GM12878 (cell line): ENCODE measurements around the gene CCDC9. TPM values are rescaled to one million over a fixed set of nuclear protein-coding genes. Genes with fewer than 3 reads are reported as not detected.
A peak's percentile ranks its signal among the peaks of the same experiment; 100 is the strongest.

Experiments
- ATAC-seq: fragments of 200-7000 bp; cut with Tn5 transposase; 3 replicates; pipeline ENCODE4 v1.9.1; 2020; ENCODE audit warnings: mild to moderate bottlenecking, moderate library complexity
- BruUV-seq: library from RNA; stranded (reverse); fragments of 400-500 nt; replicated peaks from 2 replicates; lab custom pipeline; 2021; lab: Mats Ljungman, UMichigan
- CTCF ChIA-PET: fragments of 300-600 bp; sonication (Branson Sonifier 250); formaldehyde crosslinking; extraction: SDS; loops from one replicate; lab custom pipeline; 2021; ENCODE audit warnings: inconsistent platforms; lab: Yijun Ruan, JAX
- POLR2A ChIA-PET: fragments of 350-600 bp; formaldehyde crosslinking; extraction: SDS; loops from one replicate; lab custom pipeline; 2021; ENCODE audit warnings: inconsistent platforms; lab: Charles Lee
- RAD21 ChIA-PET: fragments of 300-600 bp; sonication (Branson Sonifier 250); formaldehyde crosslinking; loops from one replicate; lab custom pipeline; 2023; ENCODE audit warnings: antibody characterized with exemption; ENCODE audit not compliant: unreplicated experiment; lab: Charles Lee
- SMC1A ChIA-PET: fragments of 300-600 bp; sonication (Branson Sonifier 250); formaldehyde crosslinking; loops from one replicate; lab custom pipeline; 2023; ENCODE audit not compliant: unreplicated experiment, uncharacterized antibody; lab: Charles Lee
- DNase-seq: peaks from one replicate; pipeline ENCODE4 v3.0.0-alpha.2; 2011; ENCODE audit warnings: low read depth, low spot score
- FAIRE-seq: peaks from 3 replicates; lab custom pipeline; 2011; peaks lifted over from hg19 to GRCh38; lab: Jason Lieb, UNC
- H2AFZ ChIP-seq: 2 replicates; pipeline ENCODE4 v1.6.0; 2011; ENCODE audit warnings: low read depth, low read length, control low read depth; ENCODE audit not compliant: control insufficient read depth
- H3K27ac ChIP-seq: 2 replicates; pipeline ENCODE4 v1.5.1; 2011; ENCODE audit warnings: control low read depth; ENCODE audit not compliant: control insufficient read depth, insufficient read depth
- H3K27me3 ChIP-seq, 2 experiments: replicated peaks in 1 of 2; 2 replicates each; pipeline versions ENCODE4 v1.6.0 to v1.6.1; 2011; ENCODE audit warnings: low read length in 1 of 2; ENCODE audit not compliant: control insufficient read depth in 2 of 2, insufficient read depth in 2 of 2
- H3K36me3 ChIP-seq, 2 experiments: 2 replicates each; pipeline ENCODE4 v1.5.1; 2011; ENCODE audit warnings: low read length in 1 of 2; ENCODE audit not compliant: control insufficient read depth in 2 of 2, insufficient read depth in 2 of 2
- H3K4me1 ChIP-seq: 2 replicates; pipeline ENCODE4 v1.6.1; 2011; ENCODE audit warnings: mild to moderate bottlenecking, low read length, moderate library complexity, mixed read lengths; ENCODE audit not compliant: control insufficient read depth, insufficient read depth
- H3K4me2 ChIP-seq: 2 replicates; pipeline ENCODE4 v1.6.0; 2011; ENCODE audit warnings: control low read depth; ENCODE audit not compliant: control insufficient read depth, insufficient read depth
- H3K4me3 ChIP-seq: fragments of 200-600 bp; sonication (generic); 2 replicates; pipeline ENCODE4 v1.5.1; 2016
- H3K79me2 ChIP-seq: 2 replicates; pipeline ENCODE4 v1.6.0; 2011; ENCODE audit warnings: low read length; ENCODE audit not compliant: control insufficient read depth, insufficient read depth
- H3K9ac ChIP-seq: 2 replicates; pipeline ENCODE4 v1.8.0; 2011; ENCODE audit warnings: low read length, control low read depth, mixed read lengths; ENCODE audit not compliant: control insufficient read depth, insufficient read depth
- H3K9me3 ChIP-seq: replicated peaks from 3 replicates; pipeline ENCODE4 v1.5.1; 2011; ENCODE audit warnings: mild to moderate bottlenecking, low read length; ENCODE audit not compliant: control insufficient read depth, insufficient read depth
- H4K20me1 ChIP-seq: 2 replicates; pipeline ENCODE4 v1.6.0; 2011; ENCODE audit not compliant: control insufficient read depth, insufficient read depth
- ATF7 ChIP-seq: fragments of 450-650 bp; IDR thresholded peaks from 2 replicates; pipeline ENCODE4 v1.6.1; 2016; ENCODE audit warnings: low read depth, mild to moderate bottlenecking
- POLR2AphosphoS2 ChIP-seq: IDR thresholded peaks from 2 replicates; pipeline ENCODE4 v1.6.1; 2011; ENCODE audit warnings: low read depth, mild to moderate bottlenecking, low read length, improper control_type of control experiment, moderate library complexity
- RELB ChIP-seq: fragments of 450-650 bp; IDR thresholded peaks from 2 replicates; pipeline ENCODE4 v1.6.1; 2017; ENCODE audit warnings: low read depth, mild to moderate bottlenecking, moderate library complexity
- SKIL ChIP-seq: fragments of 450-650 bp; IDR thresholded peaks from 2 replicates; pipeline ENCODE4 v1.6.1; 2017; ENCODE audit warnings: mild to moderate bottlenecking, low read depth, inconsistent platforms; ENCODE audit not compliant: poor library complexity, severe bottlenecking
- SMAD1 ChIP-seq: fragments of 450-650 bp; IDR thresholded peaks from 2 replicates; pipeline ENCODE4 v1.6.1; 2018; ENCODE audit warnings: mild to moderate bottlenecking, low read depth; ENCODE audit not compliant: partially characterized antibody
- USF2 ChIP-seq: IDR thresholded peaks from 2 replicates; pipeline ENCODE4 v1.6.1; 2011; ENCODE audit warnings: low read depth, low read length, improper control_type of control experiment, borderline replicate concordance
- WGBS: methylation state at CpG from one replicate; pipeline ENCODE4 v1.1.6; 2016; ENCODE audit warnings: low lambda C conversion rate; ENCODE audit not compliant: insufficient replicate concordance, insufficient coverage; ENCODE audit errors: missing lambda C conversion rate; 5-methylcytosine and 5-hydroxymethylcytosine counted together
- in situ Hi-C: fragments of 300-500 bp; cut with MboI; formaldehyde crosslinking; loops from 9 replicates; pipeline ENCODE4 v1.14.3; 2018; ENCODE audit warnings: mixed read lengths
- intact Hi-C: fragments of 100-400 bp; cut with micrococcal nuclease; formaldehyde crosslinking; loops from one replicate; pipeline ENCODE4 v1.14.2; 2022; ENCODE audit not compliant: unreplicated experiment
- polyA plus RNA-seq, 11 experiments: library from polyadenylated mRNA; depleted of rRNA in 4 of 11; unstranded in 6 of 11; stranded (reverse) in 5 of 11; fragments of >200 nt; fragmentation: Nextera tagmentation in 4 of 11; fragmentation: Illumina TruSeq in 1 of 11; extraction: Ambion mirVana in 4 of 11; extraction: Trizol in 1 of 11; gene quantifications; 1 replicate in 1 of 11; 2 replicates in 10 of 11; pipeline versions ENCODE4 v1.2.1 to v1.2.3, GENCODE V29; 2011 to 2016; ENCODE audit warnings: inconsistent platforms in 2 of 11, missing spikeins in 2 of 11, low read depth in 1 of 11
- total RNA-seq, 4 experiments: library from RNA; depleted of rRNA in 3 of 4; stranded (reverse); fragments of >200 nt in 3 of 4; fragmentation: Illumina TruSeq in 1 of 4; extraction: Trizol in 1 of 4; gene quantifications; 2 replicates each; pipeline versions ENCODE4 v1.2.1 to v1.2.3, GENCODE V29; 2013 to 2021
- TF ChIP-seq, protein P1 (sequence below): fragments of 450-650 bp; IDR thresholded peaks from 2 replicates; pipeline ENCODE4 v1.6.1; 2017; ENCODE audit warnings: mild to moderate bottlenecking, moderate library complexity
- TF ChIP-seq, protein P2 (sequence below): IDR thresholded peaks from 2 replicates; pipeline ENCODE4 v1.6.1; 2011; ENCODE audit warnings: borderline replicate concordance, low read depth, mild to moderate bottlenecking, moderate library complexity, low read length; ENCODE audit not compliant: insufficient read depth, poor library complexity, severe bottlenecking

Gene CCDC9
- total and polyA plus RNA-seq, 10 of the 15 experiments (the other 5 are each of a cell fraction or from before 2014, with no cell fraction given): 0.18 to 17.5 (median 7.1) TPM; not detected in 1

DNA sequence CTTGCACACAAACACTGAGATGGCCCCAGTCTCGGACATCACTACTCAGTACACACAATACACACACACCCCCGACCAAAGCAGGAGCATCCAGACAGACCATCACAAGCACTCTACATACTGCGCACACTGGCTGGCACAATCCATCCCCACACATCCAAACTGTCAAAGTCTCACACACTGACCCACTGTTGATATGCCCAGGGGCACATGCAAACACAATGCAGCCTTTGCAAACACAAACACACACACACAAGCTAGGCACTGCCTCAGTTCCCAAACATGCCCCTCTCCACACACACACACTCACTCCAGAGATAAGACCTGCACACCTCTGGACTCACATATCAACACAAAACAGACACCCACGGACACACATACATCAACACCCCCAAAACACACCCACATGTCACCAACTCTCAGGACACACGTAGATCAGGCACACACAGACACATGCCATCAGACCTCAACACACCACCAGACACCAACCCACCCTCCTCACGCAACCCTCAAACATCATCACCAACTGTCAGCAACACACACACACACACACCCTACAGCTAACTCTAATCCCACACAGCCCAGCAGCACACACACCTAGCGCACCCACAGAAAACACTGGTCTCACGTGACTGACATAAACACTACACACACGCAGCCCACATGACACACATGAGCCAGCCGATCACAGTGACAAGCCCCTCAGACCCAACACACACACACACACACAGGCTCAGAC, 27.2 kb upstream of the CCDC9 start (continued):
- TF ChIP-seq, protein P1, sequence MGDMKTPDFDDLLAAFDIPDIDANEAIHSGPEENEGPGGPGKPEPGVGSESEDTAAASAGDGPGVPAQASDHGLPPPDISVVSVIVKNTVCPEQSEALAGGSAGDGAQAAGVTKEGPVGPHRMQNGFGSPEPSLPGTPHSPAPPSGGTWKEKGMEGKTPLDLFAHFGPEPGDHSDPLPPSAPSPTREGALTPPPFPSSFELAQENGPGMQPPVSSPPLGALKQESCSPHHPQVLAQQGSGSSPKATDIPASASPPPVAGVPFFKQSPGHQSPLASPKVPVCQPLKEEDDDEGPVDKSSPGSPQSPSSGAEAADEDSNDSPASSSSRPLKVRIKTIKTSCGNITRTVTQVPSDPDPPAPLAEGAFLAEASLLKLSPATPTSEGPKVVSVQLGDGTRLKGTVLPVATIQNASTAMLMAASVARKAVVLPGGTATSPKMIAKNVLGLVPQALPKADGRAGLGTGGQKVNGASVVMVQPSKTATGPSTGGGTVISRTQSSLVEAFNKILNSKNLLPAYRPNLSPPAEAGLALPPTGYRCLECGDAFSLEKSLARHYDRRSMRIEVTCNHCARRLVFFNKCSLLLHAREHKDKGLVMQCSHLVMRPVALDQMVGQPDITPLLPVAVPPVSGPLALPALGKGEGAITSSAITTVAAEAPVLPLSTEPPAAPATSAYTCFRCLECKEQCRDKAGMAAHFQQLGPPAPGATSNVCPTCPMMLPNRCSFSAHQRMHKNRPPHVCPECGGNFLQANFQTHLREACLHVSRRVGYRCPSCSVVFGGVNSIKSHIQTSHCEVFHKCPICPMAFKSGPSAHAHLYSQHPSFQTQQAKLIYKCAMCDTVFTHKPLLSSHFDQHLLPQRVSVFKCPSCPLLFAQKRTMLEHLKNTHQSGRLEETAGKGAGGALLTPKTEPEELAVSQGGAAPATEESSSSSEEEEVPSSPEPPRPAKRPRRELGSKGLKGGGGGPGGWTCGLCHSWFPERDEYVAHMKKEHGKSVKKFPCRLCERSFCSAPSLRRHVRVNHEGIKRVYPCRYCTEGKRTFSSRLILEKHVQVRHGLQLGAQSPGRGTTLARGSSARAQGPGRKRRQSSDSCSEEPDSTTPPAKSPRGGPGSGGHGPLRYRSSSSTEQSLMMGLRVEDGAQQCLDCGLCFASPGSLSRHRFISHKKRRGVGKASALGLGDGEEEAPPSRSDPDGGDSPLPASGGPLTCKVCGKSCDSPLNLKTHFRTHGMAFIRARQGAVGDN: no peak
- peak; percentile 45 for TF ChIP-seq USF2
- TF ChIP-seq ATF7: peak; percentile 74
- TF ChIP-seq POLR2AphosphoS2: peak; percentile 40; the same call in 1 of the 2 replicates

- peak overlapping the region; percentile 68 for H3K9ac ChIP-seq
- peaks cover 50% of the 10 kb centered on the region for H3K4me1 ChIP-seq
- H3K4me3 ChIP-seq: peak overlapping the region; percentile 91
- H3K4me2 ChIP-seq: peak overlapping the region; percentile 57
- DNase-seq (no peak), ATAC-seq (no peak), FAIRE-seq (no peak)
- in situ Hi-C loops (no loop called here), intact Hi-C loops (no loop called here)
- under 1% methylated on average over 9 of the region's 9 CpGs for WGBS
- ChIA-PET RAD21 (interaction anchor here (1.1 to 2.2 kb wide), 3 partner anchors 15 to 27 kb away, joined by 3 to 8 read pairs (median 3); partner anchors contain the start of gene CCDC9), CTCF (interaction anchor here (1.0 to 1.4 kb wide), 3 partner anchors 16 to 19 kb away, joined by 3 to 5 read pairs (median 3); no protein-coding TSS in a partner anchor), SMC1A (interaction anchor here (1.8 kb wide), 1 partner anchor 19 kb away, joined by 4 read pairs; no protein-coding TSS in a partner anchor), POLR2A (interaction anchor here (1.1 kb wide), 1 partner anchor 15 kb away, joined by 5 read pairs; no protein-coding TSS in a partner anchor)
- H3K79me2 ChIP-seq: peaks cover 28% of the 10 kb centered on the region
- BruUV-seq: TSS peak; percentile 80
- H2AFZ ChIP-seq: peak overlapping the region; percentile 9
- no peaks in the 10 kb centered on the region for H4K20me1 ChIP-seq
- no peaks in the 10 kb centered on the region; the same call in 2 of the 3 replicates for H3K9me3 ChIP-seq
- no peaks in the 10 kb centered on the region for H3K27me3 ChIP-seq
- peaks cover 0 to 3% of the 10 kb centered on the region in 2 experiments; a peak in 2 of 4 replicates for H3K36me3 ChIP-seq
- H3K27ac ChIP-seq: no peak overlapping the region; the same call in 1 of the 2 replicates
- peak; percentile 43 for TF ChIP-seq SKIL
- TF ChIP-seq, protein P2, sequence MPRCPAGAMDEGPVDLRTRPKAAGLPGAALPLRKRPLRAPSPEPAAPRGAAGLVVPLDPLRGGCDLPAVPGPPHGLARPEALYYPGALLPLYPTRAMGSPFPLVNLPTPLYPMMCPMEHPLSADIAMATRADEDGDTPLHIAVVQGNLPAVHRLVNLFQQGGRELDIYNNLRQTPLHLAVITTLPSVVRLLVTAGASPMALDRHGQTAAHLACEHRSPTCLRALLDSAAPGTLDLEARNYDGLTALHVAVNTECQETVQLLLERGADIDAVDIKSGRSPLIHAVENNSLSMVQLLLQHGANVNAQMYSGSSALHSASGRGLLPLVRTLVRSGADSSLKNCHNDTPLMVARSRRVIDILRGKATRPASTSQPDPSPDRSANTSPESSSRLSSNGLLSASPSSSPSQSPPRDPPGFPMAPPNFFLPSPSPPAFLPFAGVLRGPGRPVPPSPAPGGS: peak; percentile 2
- TF ChIP-seq RELB: 0 out of 2 replicates have a peak, but pooled peaks have one; percentile 35
- peak; percentile 9 for TF ChIP-seq SMAD1
Measured at GRCh38 chr19:47229676-47230053, 26.7 kb upstream of the CCDC9 start.
